ENCODE measurements around the gene SREBF1.

SREBF1 gene

DNA sequence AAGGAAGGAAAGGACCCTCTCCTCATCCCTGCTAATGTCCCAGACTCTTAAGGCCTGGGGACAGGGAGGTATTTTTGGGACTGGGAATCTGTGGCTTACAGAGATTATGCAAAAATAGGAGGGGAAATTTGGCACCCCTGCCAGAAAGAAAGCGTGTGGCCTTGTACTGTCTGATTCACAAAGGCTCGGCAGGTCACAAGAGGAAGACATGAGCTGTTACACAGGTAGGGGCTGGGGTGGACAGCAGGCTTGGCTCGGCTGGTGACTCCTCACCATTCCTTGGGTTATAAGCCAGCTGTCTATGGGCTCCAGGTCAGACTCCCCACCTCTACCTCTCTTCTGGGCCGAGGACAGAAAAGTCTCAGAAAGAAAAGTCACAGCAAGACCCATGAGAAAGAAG lies 20.7 kb upstream of the SREBF1 start:
- no peak for DNase-seq

DNA sequence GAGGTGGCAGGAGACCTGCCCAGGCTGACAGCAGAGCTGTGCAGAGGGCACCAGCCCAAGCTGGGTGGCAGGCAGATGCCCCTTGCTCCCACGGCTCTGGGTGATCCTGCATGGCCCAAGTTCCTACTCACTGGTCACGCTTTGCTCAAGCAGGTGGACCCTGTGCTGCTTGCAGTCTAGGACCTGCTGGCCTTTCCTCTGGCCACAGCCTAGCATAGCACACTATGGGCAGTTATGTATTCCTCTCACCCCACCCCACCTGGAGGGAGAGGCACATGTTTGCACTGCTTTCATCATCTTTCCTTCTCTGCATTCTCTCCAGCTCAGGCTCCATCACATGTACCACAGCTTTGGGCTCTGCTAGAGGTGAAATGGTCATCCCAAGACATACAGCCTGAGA lies 19.6 kb upstream of the SREBF1 start:
- DNase-seq, result no peak

DNA sequence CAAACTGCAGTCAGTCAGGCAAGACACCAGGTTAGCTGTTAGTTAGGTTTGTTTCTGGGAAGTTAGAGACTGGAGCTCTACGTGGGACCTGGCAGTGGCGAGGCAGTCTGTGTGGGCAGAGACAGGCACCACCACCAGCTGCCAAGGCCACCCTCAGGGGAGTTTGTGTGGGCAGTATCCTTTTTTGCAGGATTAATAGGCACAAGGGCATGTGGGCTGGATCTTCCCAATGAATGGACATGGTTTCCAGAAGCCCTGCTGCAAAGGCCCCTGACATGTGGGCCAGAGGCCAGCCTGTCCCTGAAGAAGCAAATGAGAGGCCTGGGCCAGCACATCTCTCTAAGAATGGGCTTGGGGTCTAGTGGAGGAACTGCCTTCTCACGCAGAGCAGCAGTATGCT lies 19.2 kb upstream of the SREBF1 start:
- no peak for DNase-seq

DNA sequence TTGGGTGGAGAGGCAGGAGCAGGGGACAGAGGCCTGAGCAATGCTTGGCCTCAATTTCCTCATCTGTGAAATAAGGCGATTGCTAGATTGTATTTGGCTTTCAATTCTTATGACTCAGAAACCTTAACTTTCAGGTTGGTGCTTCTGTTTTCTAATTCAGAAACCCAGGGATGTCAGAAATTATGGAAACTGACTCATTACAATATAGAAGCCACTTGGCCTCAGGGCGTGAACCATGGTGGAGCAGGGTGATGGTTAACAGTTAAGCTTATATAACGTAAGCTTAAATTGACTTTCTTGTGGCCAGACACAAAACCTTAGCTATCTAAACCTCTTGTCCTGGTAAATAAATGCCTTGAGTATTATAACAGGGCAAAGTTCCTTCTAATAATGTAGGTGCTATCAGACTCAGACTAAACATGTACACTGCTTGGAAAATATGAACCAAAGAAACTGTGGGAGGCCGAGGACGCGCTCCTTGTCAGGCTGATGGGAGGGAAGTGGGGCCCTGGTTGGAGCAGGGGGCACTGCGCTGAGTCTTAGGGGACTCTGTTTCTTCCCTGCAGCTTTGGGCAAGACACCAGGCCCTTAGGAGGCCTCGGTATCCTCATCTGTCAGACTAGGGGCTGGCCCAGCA lies 17.1 kb upstream of the SREBF1 start:
- no peak for DNase-seq

DNA sequence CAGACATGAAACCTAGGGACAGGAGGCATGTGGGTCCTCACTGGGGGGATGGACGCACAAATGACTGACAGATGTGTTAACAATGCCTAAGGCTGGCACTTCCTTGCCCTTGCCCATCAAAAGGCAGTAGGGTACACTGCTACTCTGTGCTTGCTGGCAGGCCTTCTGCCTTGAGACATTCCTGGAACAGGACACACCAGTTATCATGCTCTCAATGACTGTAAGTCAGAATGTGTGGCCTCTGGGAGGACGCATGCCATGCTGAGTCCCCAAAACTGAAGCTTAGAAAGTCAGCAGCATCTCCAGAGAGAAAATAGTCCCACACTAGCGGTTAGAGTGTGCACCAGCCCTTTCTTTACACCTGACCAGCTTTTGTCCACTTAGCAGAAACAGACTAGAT lies 16.1 kb upstream of the SREBF1 start:
- DNase-seq, result no peak

DNA sequence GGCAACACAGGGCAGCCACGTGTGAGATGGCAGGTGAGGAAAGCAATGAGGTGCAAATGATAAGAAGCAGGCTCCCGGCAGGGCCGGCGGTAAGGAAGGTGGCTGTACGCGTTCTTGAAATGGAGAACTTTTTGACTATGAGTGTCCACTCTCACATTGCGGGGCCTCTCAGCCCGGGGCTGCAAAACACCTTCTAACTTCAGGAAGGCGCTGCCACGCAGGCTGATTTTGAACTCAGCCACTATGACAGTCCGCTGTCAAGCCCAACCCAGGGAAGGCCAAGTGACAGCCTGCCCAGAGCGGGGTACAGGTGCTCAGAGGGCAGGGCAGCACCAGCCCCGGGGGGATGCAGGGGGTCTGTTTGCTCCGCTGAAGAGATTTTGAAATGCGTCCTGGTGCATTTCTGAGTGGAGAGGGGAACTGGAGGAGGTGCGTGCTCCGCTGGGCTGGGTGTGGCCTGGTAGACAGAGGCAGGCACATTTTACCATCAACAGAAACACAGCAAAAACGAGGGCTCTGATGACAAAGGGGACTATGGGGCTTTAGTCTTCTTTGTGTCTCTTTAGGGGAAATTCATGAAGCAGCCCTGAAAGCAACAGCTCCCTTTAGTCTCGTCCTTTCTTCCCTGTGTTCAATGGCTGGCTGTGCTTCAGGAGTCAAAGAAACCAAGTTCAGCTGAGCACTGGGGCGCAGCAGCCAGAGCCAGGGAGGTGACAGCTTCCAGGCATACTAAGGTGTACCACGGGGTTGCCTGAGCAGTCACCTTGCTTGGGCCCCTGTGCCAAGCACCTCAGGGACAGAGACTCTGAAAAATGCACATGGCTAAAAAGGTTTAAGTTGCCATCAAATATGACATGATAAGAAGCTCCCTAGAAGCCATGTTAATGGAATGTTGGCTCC lies 14.6 kb upstream of the SREBF1 start:
- no peak for DNase-seq

DNA sequence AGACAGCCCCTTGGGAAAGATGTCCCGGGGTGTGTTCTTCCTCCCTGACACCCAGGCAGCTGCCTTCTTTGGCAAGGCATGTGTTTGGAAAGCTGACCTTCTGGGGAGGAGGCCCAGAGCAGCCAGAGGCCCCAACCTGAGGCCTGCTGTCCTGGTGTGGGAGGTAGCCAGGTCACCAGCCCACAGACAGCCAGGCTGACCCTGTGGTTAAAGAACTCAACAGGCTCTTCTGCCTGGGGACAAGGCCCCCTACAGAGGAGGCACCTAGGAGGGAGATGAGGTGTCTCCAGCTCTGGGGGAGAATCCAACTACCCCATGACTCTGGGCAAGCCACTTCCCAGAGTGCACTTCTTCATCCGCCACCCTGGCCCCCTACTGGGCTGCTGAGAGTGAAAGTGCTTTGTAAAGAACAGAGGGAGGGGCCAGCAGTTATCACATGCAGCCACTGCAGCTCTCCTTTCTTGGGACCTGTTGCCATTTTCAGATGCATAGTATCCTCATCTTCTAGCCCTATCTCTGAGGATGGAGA lies 13.1 kb upstream of the SREBF1 start:
- no peak for DNase-seq

DNA sequence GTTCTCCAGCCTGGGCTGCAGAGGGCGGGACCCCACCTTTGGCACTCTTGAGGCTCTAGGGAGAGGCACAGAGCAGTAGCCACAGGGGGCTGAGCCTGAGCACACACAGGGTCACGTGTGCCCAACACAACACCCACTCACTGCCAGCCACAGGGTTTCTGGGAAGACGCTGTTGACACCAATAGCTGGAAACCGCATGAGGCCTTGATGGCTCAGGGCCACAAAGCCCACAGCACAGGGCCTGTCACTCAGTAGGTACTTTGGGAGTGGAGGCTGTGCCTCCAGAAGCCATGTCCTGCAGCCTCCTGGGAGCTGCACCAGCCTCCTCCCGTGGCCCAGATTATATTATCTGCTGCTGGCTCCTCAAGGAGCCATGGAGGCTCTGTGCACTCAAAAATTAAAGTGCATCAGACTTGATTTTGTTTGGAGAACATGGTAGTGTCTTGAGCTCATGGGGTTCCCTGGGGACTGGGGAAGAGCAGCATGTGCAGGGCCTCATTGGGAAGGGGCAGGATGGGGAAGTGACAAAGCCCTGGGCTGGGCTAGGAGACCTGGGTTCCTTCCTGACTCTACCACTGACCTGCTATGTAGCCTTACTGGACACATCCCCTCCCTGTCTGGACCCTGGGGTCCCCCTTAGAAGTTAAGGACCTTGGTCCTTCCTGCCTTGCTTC lies 12.5 kb upstream of the SREBF1 start:
- no peak for DNase-seq

DNA sequence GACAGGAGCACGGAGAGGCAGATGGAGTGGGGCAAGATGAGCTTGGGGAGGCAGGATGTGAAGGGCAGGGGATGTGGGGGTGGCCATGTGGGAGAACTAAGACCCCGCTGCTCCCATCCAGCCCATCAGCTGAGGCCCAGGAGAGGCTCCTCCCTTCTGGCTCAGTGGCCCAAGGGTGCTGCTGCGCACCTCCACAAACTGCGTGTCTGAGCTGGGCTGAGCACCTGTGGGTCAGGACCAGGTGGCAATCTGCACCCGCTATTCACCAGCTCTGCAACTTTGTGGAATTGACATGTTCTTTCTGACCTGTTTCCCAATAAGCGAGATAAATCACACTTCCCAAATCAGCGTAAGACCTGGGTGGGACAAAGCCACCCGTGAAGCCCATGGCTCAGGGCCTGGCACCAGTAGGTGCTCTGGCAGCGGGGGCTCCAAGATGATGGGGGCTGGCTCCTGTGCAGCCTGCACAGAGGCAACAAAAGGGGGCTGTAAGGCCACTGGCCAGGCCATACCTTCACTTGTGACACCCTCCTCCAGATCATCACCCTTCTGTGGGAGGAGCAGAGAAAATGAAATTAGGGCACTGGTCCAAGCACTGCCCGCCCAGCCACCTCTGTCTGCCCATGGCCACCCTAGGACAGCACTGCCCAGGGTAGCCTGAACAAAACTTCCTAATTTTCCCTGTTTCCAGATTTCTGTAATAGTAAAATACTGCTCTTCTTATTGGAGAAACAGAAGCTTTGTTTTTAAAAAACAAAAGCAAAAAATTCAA lies 11.7 kb upstream of the SREBF1 start:
- no peak for DNase-seq

DNA sequence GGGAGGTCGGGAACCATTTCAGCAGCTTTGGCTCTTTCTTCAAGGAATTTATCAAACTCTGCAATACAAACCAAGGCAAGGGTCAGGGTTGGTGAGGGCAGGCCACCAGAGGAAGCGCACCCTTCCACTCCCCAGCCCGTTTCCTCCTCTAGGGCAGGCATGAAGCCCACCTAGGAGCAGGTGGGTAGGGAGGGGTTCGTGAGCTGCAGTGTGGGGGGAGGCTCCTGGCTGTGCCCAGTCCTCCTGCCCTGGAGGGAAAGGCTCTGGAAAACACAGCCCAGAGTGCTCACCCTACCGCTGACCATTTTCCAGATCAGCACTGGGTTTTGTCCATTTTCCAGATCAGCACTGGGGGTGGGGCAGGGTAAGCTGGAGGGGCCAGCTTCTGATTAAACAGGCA lies 10.9 kb upstream of the SREBF1 start:
- no peak for DNase-seq

DNA sequence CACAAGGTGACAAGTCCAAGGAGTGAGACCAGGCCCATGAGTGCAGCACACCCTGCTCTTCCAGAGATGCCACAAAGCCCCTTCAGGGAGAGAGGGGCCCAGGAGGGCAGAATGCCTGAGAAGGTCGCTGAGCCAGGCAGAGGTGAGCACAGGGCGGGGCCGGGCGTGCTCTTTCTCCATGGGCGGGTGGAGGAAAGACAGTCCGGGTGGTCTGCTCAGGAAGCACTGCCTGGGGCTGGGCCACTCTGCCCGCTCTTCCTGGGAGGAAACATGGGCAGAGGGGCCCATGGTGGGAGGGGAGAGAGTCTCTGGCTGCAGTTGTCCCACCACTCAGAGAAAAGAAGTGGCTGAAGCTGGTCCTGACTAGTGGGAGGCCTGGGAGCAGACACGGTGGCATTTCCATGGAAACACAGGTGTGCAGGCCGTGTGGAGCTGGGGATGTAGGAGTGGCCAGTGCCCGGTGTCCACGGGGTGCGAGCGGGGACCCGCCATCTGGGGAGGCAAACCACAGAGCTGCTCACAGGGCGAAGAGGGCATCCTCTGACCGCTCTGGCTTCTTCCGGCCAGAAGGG lies 10.4 kb upstream of the SREBF1 start:
- DNase-seq, result no peak

DNA sequence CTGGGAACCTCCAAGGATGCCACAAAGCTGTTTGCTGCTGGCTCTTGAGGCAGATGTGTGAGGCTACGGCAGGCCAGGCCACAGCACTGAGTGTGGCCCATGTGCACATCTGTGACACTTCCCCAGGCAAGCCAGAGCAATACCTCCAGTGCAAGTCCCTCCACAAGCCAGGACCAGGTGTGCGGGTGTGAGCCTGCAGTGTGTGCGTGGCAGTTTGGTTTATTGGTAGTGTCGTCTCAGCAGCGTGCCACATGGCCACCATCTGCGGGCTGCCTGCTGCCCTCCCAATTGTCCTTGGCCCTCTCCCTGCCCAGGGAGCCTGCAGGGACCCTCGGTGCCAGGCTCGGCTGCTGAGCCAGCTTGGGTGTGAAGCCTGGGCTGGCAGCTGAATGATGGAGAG lies 9.9 kb upstream of the SREBF1 start:
- DNase-seq, result no peak

DNA sequence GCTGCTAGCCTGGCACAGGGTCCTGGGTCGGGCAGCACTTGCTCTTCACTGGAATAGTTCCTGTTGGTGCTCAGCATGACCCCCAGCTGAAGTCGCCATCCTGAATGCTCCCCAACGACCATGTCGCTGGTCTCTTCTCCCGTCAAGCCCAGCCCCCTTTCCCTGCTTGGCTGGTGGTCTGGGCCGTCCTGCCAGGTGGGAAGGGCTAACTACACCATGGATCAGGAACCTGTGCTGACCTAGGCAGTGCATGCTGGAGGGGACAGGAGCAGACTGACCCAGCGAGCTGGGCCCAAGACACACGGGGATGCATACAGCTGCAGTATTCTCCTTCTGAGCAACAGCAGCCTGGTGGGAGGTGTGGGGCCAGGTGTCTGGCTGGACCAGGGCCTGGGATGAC lies 9.2 kb upstream of the SREBF1 start:
- DNase-seq, result no peak

DNA sequence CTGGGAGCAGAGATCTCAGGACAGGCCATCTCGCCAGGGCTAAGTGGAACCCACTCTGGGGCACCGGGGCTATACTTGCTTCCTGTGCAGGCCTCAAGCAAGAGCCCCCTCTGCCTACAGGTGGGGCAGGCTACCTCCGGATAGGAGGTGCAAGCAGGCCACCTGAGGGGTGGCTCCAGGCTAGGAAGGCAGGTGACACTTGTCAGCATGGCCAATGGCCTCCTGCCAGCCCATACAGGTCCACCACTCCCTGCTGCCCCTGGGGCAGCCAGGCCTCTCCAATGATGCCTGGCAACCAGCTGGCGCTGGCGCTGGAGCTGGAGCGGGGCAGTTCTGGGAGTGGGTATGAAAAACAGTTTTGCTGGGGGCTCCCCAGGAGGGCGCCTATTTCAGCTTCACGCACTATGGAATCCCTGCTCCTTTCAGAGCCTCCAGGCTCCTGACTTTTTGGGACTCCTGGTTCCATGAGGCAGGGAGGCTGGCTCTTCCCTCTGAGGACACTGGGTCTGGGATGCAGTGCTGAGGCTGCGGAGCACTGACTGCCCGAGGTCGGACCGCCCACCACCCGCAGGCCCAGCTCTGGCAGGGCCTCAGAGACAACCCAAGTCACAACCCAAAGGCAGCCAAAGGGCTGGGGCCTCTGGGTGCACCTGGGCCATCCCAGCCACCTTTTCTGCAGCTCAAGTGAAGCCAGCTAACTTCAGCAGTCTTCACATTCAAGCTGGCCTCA lies 8.4 kb upstream of the SREBF1 start:
- no peak for DNase-seq

DNA sequence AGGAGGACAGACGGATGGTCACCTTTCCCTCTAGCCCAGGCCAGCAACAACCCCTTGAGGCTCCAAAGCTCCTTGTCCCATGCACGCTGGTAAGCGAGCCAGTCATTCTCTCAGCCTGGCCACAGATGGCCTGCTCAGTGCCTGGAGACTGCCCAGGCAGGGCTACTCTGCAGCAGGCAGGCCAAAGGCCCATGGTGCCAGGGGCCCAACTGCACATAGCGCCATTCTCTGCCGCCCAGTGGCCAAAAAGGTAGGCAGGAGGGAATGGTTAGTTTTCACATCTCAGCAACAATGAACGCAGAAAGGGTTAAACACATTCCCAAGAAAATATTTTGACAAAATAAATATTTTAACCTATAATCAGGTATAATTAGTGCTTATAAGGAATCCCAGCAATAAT lies 7.7 kb upstream of the SREBF1 start:
- no peak for DNase-seq

DNA sequence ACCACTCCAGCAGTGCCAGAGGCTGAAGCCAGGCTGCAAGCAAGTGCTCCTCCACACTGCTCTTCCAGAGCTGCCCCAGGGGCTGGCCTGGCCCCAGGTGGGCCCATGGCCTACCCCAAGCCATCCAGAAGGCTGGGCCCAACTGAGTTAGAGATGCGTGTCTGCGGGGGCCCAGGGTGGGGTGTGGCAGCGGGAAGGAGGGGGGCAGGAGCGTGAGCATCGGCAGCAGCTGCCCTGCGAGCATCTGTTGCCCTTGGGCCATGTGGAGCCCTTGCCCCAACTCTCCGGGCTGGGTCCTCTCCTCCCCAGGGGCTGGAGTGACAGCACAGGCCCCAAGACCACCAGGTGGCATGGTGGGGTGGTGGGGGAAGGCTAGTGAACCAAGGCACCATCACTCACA lies 7.3 kb upstream of the SREBF1 start:
- no peak for DNase-seq

DNA sequence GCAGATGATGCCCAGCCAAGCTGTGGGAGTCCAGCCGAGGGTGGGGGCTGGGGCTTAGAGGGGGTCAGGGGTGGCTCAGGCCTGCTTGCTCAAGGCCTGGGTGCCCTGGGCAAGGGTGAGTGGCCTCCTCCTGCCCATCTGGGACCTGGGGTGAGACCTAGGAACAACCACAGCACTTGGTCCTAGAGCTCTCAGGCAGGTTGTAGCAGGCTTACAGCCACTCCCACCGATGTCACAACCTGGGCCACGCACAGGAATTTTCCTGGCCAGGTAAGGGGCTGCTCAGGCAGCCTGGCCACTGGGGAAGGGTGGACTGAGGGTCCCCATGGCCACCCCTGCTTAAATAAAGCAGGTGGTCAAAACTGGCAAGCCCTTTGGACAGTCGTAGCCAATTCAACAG lies 6.3 kb upstream of the SREBF1 start:
- no peak for DNase-seq

DNA sequence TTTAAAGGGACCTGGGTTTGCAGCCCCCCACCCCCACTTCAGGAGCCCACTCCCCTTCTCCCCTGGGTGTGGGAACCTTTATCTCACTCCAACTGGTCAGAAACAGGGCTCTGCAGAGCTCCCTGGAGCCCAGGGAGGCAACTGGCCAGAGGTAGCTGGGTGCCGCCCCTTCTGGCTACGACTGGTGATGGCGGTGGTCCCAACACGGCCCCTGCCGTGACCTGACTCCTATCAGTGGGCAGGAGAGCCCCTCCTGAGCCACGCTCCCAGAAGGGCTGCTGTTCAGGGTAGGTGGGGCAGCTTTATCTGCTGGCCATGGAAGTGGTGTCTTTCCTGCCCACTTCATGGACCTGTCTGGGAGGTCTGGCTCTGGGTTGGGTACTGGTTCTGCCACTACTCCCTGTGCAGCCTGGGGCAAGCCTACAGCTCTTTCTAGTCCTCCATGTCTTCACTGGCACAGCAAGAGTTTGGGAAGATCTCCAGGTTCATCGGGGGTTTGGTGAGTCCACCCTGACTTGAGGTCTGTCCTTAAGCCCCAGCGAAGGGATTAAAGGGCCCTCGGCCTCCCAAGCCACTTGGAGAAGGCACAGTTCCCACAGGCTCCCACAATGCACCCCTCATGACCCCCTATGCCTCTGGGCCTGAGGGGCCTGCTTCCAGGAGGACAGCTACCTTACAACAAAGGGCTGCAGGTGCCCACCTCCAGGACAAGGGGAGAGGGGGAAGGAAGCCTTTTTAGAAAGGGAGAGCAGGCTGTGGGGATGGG lies 5.5 kb upstream of the SREBF1 start:
- DNase-seq, result no peak

DNA sequence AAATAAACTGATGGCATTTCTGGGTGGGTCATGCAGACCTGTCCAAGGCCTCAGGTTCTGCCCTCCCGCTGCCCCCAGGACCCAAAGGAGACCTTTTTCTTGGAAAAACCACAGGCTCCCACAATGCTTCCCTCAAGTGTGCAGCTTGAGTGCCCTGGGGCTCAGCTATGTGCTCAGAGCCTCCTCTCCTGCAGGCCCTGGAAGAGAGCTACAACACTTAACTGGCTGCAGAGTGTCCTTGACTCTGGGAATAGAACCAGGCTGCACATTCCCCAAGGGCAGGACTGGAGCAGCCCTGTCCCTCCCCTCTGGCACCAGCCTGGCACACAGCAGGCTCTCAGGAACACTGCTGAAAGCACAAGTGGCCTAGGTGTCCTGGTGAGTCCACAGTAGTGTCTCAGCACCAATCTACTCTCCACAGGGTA lies 4.8 kb upstream of the SREBF1 start:
- no peak for DNase-seq

DNA sequence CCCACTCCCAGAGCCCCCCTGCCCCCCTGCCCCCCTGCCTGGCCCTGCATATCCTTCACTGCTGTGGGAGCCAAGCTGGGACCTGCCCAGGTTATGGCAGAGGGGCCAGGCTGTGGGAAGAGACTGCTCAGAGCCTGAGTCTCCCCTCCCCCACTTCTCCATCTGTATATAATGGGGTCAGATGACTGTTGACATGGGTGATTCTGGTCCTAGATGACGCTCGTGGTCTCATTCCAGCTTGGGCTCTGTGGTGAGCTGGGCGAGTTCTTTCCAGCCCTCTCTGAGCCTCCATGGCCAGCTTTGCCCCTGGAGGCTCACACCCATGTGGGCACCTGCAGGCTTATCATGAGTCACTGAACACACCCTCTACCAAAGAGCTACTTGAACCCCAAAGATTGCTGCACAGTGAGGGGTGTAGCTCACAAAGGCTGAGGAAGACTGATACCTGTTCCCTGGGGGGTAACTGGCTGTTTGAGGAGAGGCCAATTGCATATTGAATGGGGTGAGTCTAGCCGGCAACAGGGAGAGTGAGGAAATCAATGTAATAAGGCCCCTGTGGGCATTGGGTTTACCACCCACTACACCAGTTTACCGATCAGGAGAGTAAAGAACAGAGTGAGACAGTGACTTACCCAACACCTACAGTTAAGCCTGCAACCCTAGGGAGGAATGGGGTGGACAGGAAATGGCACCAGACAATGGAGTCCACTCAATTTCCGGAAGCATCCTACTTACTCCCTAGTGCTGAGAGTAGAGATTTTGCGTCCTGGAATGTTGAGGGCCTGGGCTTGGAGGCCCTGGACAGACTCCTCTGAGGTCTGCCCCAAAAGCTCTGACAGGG lies 4.2 kb upstream of the SREBF1 start:
- no peak for DNase-seq
